HepG2 (cell line): ENCODE results near the gene TTC6. TPM values are rescaled to one million over a fixed set of nuclear protein-coding genes. Genes with fewer than 3 reads are reported as not detected.
A peak's percentile ranks its signal among the peaks of the same experiment; 100 is the strongest.

Experiments
- AKAP8 ChIP-seq: sonication (generic); formaldehyde crosslinking; IDR thresholded peaks from 2 replicates; pipeline ENCODE4 v1.5.1; 2020; ENCODE audit warnings: mild to moderate bottlenecking, missing genetic modification reagents
- ATF7-NPFF ChIP-seq: sonication (generic); formaldehyde crosslinking; IDR thresholded peaks from 2 replicates; pipeline ENCODE4 v1.8.1; 2023; ENCODE audit warnings: mild to moderate bottlenecking, low read depth, missing genetic modification reagents, moderate library complexity
- FLYWCH1 ChIP-seq: sonication (generic); formaldehyde crosslinking; IDR thresholded peaks from 2 replicates; pipeline ENCODE4 v1.8.1; 2023; ENCODE audit warnings: mild to moderate bottlenecking, missing genetic modification reagents
- IKZF4 ChIP-seq: sonication (generic); formaldehyde crosslinking; IDR thresholded peaks from 2 replicates; pipeline ENCODE4 v1.5.1; 2020; ENCODE audit warnings: borderline replicate concordance, mild to moderate bottlenecking, low read depth, missing genetic modification reagents; ENCODE audit errors: not compliant biosample characterization
- PRPF4 ChIP-seq: fragments of 200-400 bp; formaldehyde crosslinking; IDR thresholded peaks from 2 replicates; pipeline ENCODE4 v1.6.1; 2016; ENCODE audit warnings: low read length, low read depth; ENCODE audit not compliant: poor library complexity, severe bottlenecking
- RELA ChIP-seq: sonication (generic); formaldehyde crosslinking; IDR thresholded peaks from 2 replicates; pipeline ENCODE4 v1.4.0; 2020; ENCODE audit warnings: missing genetic modification reagents
- RFX1 ChIP-seq: fragments of 450-650 bp; IDR thresholded peaks from 2 replicates; pipeline ENCODE4 v1.6.1; 2017
- ZFP36L2 ChIP-seq: sonication (generic); formaldehyde crosslinking; IDR thresholded peaks from 2 replicates; pipeline ENCODE4 v1.4.0; 2020; ENCODE audit warnings: missing genetic modification reagents
- ZNF451 ChIP-seq: sonication (generic); formaldehyde crosslinking; IDR thresholded peaks from 2 replicates; pipeline ENCODE4 v1.5.0; 2020; ENCODE audit warnings: mild to moderate bottlenecking, missing genetic modification reagents
- ZNF484 ChIP-seq: sonication (generic); formaldehyde crosslinking; IDR thresholded peaks from 2 replicates; pipeline ENCODE4 v1.5.1; 2020; ENCODE audit warnings: mild to moderate bottlenecking, low read depth, missing genetic modification reagents, borderline replicate concordance
- ZSCAN30 ChIP-seq: sonication (generic); formaldehyde crosslinking; IDR thresholded peaks from 2 replicates; pipeline ENCODE4 v1.5.0; 2020; ENCODE audit warnings: mild to moderate bottlenecking, missing genetic modification reagents
- polyA plus RNA-seq, 8 experiments: library from polyadenylated mRNA; depleted of rRNA in 3 of 8; stranded (reverse) in 7 of 8; unstranded in 1 of 8; fragments of >200 nt; fragmentation: Illumina TruSeq in 4 of 8; extraction: Trizol in 4 of 8; gene quantifications; 2 replicates each; pipeline versions ENCODE4 v1.2.1 to v1.2.3, GENCODE V29; 2011 to 2016; ENCODE audit warnings: low read depth in 4 of 8, missing spikeins in 1 of 8, mixed read lengths in 1 of 8; ENCODE audit not compliant: insufficient read depth in 1 of 8
- total RNA-seq, 5 experiments: library from RNA; depleted of rRNA; stranded (reverse); fragments of >200 nt; fragmentation: Illumina TruSeq; extraction: Trizol; gene quantifications; 2 replicates each; pipeline ENCODE4 v1.2.3, GENCODE V29; 2016; ENCODE audit warnings: low read depth in 1 of 5
- TF ChIP-seq, protein P1 (sequence below): sonication (generic); formaldehyde crosslinking; IDR thresholded peaks from 2 replicates; pipeline ENCODE4 v1.5.1; 2020; ENCODE audit warnings: missing genetic modification reagents, mild to moderate bottlenecking, borderline replicate concordance
- TF ChIP-seq, protein P2 (sequence below): sonication (generic); formaldehyde crosslinking; IDR thresholded peaks from 2 replicates; pipeline ENCODE4 v1.4.0; 2020; ENCODE audit warnings: missing genetic modification reagents
- TF ChIP-seq, protein P3 (sequence below): sonication (generic); formaldehyde crosslinking; IDR thresholded peaks from 2 replicates; pipeline ENCODE4 v1.8.1; 2023; ENCODE audit warnings: missing genetic modification reagents, mild to moderate bottlenecking, borderline replicate concordance
- TF ChIP-seq, protein P4 (sequence below): sonication (generic); formaldehyde crosslinking; IDR thresholded peaks from 2 replicates; pipeline ENCODE4 v1.4.0; 2020; ENCODE audit warnings: mild to moderate bottlenecking, missing genetic modification reagents

TTC6 gene
- total and polyA plus RNA-seq, 2 of the 13 experiments (the other 11 are each of a cell fraction or from before 2014, with no cell fraction given) = 9.3 to 27.4 TPM

DNA sequence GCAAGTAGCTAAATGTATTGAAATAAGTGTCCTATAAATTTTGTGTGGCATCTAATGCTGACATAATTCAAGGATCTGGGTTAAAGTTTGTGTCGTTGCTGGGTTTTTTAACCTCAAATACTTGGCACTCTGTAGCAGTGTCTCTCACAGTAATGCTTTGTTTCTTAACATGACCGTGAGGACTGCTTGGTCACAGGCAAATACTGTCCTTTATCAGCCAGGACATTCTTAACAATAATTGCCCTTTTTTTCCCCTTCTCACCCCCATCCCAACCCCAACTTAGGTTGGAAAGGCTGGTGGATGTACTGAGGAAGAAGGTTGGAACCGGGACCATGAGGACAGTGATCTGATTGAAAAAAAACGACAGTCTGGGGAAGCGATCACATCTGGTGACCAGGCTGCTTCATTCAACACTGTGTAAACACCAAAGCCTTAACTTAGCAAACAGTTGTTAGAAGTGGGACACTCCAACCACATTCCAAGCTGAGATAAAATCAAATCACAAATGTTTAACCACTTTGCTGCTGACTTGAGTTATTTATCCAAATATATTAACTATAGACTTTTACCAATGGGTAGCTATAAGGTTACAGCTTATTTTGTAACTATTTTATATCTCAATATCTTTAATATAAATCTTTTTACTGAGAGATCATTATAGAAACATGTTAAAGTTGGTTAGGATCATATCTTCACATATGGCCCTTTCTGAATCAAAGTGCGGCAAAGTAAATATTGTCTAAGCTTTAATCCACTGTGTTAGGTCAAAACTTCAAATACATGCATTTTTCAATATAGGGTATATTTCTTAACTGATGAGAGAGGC, 48.6 kb upstream of the TTC6 start (continued):
- TF ChIP-seq ZSCAN30 (CRISPR knock-in tag) = 0 out of 2 replicates have a peak, but pooled peaks have one; percentile 59
- TF ChIP-seq FLYWCH1 (CRISPR knock-in tag) = no peak
- no peak for TF ChIP-seq PRPF4
- TF ChIP-seq ZNF451 (CRISPR knock-in tag) = no peak
- TF ChIP-seq RFX1 = no peak
- peak; percentile 60; the same call in 1 of the 2 replicates for TF ChIP-seq ZFP36L2
- TF ChIP-seq, protein P1, sequence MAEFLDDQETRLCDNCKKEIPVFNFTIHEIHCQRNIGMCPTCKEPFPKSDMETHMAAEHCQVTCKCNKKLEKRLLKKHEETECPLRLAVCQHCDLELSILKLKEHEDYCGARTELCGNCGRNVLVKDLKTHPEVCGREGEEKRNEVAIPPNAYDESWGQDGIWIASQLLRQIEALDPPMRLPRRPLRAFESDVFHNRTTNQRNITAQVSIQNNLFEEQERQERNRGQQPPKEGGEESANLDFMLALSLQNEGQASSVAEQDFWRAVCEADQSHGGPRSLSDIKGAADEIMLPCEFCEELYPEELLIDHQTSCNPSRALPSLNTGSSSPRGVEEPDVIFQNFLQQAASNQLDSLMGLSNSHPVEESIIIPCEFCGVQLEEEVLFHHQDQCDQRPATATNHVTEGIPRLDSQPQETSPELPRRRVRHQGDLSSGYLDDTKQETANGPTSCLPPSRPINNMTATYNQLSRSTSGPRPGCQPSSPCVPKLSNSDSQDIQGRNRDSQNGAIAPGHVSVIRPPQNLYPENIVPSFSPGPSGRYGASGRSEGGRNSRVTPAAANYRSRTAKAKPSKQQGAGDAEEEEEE (CRISPR knock-in tag) = no peak; the same call in 1 of the 2 replicates
- TF ChIP-seq, protein P2, sequence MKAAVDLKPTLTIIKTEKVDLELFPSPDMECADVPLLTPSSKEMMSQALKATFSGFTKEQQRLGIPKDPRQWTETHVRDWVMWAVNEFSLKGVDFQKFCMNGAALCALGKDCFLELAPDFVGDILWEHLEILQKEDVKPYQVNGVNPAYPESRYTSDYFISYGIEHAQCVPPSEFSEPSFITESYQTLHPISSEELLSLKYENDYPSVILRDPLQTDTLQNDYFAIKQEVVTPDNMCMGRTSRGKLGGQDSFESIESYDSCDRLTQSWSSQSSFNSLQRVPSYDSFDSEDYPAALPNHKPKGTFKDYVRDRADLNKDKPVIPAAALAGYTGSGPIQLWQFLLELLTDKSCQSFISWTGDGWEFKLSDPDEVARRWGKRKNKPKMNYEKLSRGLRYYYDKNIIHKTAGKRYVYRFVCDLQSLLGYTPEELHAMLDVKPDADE = no peak
- TF ChIP-seq, protein P3, sequence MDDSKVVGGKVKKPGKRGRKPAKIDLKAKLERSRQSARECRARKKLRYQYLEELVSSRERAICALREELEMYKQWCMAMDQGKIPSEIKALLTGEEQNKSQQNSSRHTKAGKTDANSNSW (CRISPR knock-in tag) = no peak
- TF ChIP-seq, protein P4, sequence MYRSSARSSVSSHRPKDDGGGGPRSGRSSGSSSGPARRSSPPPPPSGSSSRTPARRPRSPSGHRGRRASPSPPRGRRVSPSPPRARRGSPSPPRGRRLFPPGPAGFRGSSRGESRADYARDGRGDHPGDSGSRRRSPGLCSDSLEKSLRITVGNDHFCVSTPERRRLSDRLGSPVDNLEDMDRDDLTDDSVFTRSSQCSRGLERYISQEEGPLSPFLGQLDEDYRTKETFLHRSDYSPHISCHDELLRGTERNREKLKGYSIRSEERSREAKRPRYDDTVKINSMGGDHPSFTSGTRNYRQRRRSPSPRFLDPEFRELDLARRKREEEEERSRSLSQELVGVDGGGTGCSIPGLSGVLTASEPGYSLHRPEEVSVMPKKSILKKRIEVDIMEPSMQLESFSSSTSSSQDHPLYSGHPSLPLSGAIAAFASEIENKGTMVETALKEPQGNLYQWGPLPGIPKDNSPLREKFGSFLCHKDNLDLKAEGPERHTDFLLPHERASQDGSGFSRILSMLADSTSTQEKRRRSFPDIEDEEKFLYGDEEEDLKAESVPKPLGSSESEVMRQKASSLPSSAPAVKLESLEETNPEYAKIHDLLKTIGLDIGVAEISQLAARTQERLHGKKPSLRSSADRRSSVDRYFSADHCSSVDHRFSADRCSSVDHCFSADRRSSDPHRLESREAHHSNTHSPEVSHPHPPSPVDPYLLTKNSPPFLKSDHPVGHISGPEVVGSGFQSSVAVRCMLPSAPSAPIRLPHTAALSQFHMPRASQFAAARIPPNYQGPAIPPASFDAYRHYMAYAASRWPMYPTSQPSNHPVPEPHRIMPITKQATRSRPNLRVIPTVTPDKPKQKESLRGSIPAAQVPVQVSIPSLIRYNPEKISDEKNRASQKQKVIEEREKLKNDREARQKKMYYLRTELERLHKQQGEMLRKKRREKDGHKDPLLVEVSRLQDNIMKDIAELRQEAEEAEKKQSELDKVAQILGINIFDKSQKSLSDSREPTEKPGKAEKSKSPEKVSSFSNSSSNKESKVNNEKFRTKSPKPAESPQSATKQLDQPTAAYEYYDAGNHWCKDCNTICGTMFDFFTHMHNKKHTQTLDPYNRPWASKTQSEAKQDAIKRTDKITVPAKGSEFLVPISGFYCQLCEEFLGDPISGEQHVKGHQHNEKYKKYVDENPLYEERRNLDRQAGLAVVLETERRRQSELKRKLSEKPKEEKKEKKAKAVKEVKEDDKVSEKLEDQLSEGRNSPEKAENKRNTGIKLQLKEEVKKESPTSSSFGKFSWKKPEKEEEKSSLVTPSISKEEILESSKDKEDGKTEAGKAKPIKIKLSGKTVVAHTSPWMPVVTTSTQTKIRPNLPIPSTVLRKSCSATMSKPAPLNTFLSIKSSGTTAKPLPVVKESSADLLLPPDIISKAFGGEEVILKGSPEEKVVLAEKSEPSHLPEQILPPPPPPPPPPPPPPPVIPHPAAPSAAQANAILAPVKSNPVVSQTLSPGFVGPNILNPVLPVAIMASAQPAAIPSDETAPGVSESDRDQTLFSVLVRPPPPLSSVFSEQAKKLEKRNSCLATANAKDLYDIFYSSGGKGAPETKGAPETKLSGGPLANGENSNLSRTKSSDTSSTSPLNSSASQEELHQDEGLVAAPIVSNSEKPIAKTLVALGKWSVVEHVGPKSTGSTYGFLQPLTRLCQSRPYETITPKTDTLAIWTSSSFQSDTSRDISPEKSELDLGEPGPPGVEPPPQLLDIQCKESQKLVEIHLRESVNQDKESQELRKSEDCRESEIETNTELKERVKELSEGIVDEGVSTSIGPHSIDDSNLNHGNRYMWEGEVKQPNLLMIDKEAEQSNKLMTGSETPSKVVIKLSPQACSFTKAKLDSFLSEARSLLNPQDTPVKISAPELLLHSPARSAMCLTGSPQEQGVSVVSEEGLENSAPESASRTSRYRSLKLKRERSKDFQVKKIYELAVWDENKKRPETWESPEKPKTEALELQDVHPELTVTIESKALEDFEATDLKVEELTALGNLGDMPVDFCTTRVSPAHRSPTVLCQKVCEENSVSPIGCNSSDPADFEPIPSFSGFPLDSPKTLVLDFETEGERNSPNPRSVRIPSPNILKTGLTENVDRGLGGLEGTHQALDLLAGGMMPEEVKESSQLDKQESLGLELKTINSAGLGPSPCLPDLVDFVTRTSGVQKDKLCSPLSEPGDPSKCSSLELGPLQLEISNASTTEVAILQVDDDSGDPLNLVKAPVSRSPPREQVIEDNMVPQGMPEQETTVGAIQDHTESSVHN (CRISPR knock-in tag) = no peak
- TF ChIP-seq ATF7-NPFF (CRISPR knock-in tag) = peak; percentile 45; the same call in 1 of the 2 replicates
- peak; percentile 73; the same call in 1 of the 2 replicates for TF ChIP-seq RELA (CRISPR knock-in tag)
- no peak for TF ChIP-seq ZNF484
- TF ChIP-seq IKZF4 (CRISPR knock-in tag) = no peak
- no peak; the same call in 1 of the 2 replicates for TF ChIP-seq AKAP8 (CRISPR knock-in tag)
